Measurements from ENCODE around the gene FOLH1. TPM values are rescaled to one million over a fixed set of nuclear protein-coding genes. Genes with fewer than 3 reads are reported as not detected.
"Not testable (repeated sequence)": the region's sequence is repeated elsewhere in the genome, so short reads cannot be mapped to it uniquely, and the experiment has no call there.

The FOLH1 gene
- total RNA-seq, 1 experiment from 2014 or later = not detected

DNA sequence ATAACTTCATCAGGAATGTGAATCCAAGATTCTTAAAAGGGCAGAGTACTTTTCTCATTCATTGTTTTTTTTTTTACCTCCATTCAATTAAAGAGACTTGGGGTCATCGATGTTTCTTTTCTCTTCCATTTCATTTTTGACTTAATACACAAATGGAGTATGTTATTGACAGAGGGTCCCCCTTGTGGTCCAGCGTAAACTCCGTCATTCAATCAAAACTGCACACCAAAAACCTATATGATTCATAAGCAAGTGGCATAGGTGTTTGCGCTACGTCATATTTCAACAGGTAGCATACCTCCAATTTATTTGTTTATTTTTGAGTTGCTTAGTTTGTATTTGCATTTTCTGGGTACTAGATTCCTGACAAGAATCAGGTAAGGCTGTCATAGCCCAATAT lies 12.7 kb upstream of the FOLH1 start:
- Histone ChIP-seq H3K27me3 (ENCODE audit: insufficient read depth, low read depth) (no peaks in the 10 kb centered on the region), H3K9me3 (ENCODE audit: insufficient read depth, low read depth) (no peaks in the 10 kb centered on the region), H4K20me1 (ENCODE audit: insufficient read depth) (no peaks in the 10 kb centered on the region), H2AFZ (no peak overlapping the region), H3K36me3 (ENCODE audit: low read depth) (no peaks in the 10 kb centered on the region), H3K4me2 (no peak overlapping the region), H3K4me3 (no peak overlapping the region), H3K79me2 (ENCODE audit: low read depth) (no peaks in the 10 kb centered on the region), H3F3A (ENCODE audit: insufficient read depth, low read depth) (no peaks in the 10 kb centered on the region), H3K9me2 (ENCODE audit: insufficient read depth) (no peaks in the 10 kb centered on the region), H3K27ac (no peak overlapping the region), H3K4me1 (replicated peaks; ENCODE audit: insufficient read depth) (no peaks in the 10 kb centered on the region)
- no peak for TF ChIP-seq CTCF (conservative IDR thresholded peaks at IDR 0.05)
- no peak for TF ChIP-seq EZH2 (IDR thresholded peaks at IDR 0.05; ENCODE audit: low read depth)
- no peak for DNase-seq
- intact Hi-C loops (cut with micrococcal nuclease; ENCODE audit: unreplicated experiment) = no loop called here
- BruUV-seq (replicated peaks) = no TSS peak
- ChIA-PET POLR2A (ENCODE audit: unreplicated experiment) (no interaction called here), CTCF (interaction anchor here (0.6 kb wide), 1 partner anchor 1013 kb away, joined by 3 read pairs; no protein-coding TSS in a partner anchor)

- no peak overlapping the region for H3K4me3 ChIP-seq
- no peaks in the 10 kb centered on the region for H3K9me3 ChIP-seq (ENCODE audit: insufficient read depth, low read depth)
- BruUV-seq (replicated peaks) = no TSS peak
- no peaks in the 10 kb centered on the region for H4K20me1 ChIP-seq (ENCODE audit: insufficient read depth)
- H3K4me1 ChIP-seq (replicated peaks; ENCODE audit: insufficient read depth) = no peaks in the 10 kb centered on the region
- no peak overlapping the region for H3K4me2 ChIP-seq
- H3K27me3 ChIP-seq (ENCODE audit: insufficient read depth, low read depth) = peaks cover 4% of the 10 kb centered on the region
- H3K79me2 ChIP-seq (ENCODE audit: low read depth) = no peaks in the 10 kb centered on the region
- DNase-seq = no peak
- H3K36me3 ChIP-seq (ENCODE audit: low read depth) = no peaks in the 10 kb centered on the region
- intact Hi-C loops (cut with micrococcal nuclease; ENCODE audit: unreplicated experiment) = no loop called here
- H2AFZ ChIP-seq = no peak overlapping the region
- no peak overlapping the region for H3K27ac ChIP-seq
- ChIA-PET CTCF (no interaction called here), POLR2A (ENCODE audit: unreplicated experiment) (no interaction called here)
- no peaks in the 10 kb centered on the region for H3F3A ChIP-seq (ENCODE audit: insufficient read depth, low read depth)
- TF ChIP-seq CTCF (conservative IDR thresholded peaks at IDR 0.05) = no peak
- no peaks in the 10 kb centered on the region for H3K9me2 ChIP-seq (ENCODE audit: insufficient read depth)
Observed at GRCh38 chr11:49213026-49213560, 4.7 kb upstream of the FOLH1 start.

- H3K36me3 ChIP-seq (ENCODE audit: low read depth); H2AFZ ChIP-seq; H3K9me2 ChIP-seq (ENCODE audit: insufficient read depth); H3K27ac ChIP-seq; CTCF ChIA-PET; H3K79me2 ChIP-seq (ENCODE audit: low read depth); POLR2A ChIA-PET (ENCODE audit: unreplicated experiment); H3K4me2 ChIP-seq; DNase-seq; intact Hi-C loops (cut with micrococcal nuclease; ENCODE audit: unreplicated experiment); H4K20me1 ChIP-seq (ENCODE audit: insufficient read depth); H3F3A ChIP-seq (ENCODE audit: insufficient read depth, low read depth); BruUV-seq (replicated peaks); H3K4me1 ChIP-seq (replicated peaks; ENCODE audit: insufficient read depth); H3K9me3 ChIP-seq (ENCODE audit: insufficient read depth, low read depth); H3K4me3 ChIP-seq: not testable (repeated sequence)
- H3K27me3 ChIP-seq (ENCODE audit: insufficient read depth, low read depth) = peaks cover 15% of the 10 kb centered on the region
Observed at GRCh38 chr11:49206999-49207398, 1.4 kb downstream of the FOLH1 start.

GRCh38 chr11:49202287-49202976 lies 6.0 kb downstream of the FOLH1 start:
- Histone ChIP-seq H3F3A (ENCODE audit: insufficient read depth, low read depth) (no peaks in the 10 kb centered on the region), H3K9me3 (ENCODE audit: insufficient read depth, low read depth) (no peaks in the 10 kb centered on the region), H3K4me3 (no peak overlapping the region), H3K27me3 (ENCODE audit: insufficient read depth, low read depth) (peaks cover 8% of the 10 kb centered on the region; the same call in 1 of the 2 replicates), H2AFZ (no peak overlapping the region), H3K79me2 (ENCODE audit: low read depth) (no peaks in the 10 kb centered on the region), H3K9me2 (ENCODE audit: insufficient read depth) (no peaks in the 10 kb centered on the region), H3K4me1 (replicated peaks; ENCODE audit: insufficient read depth) (no peaks in the 10 kb centered on the region), H4K20me1 (ENCODE audit: insufficient read depth) (no peaks in the 10 kb centered on the region), H3K27ac (no peak overlapping the region), H3K4me2 (no peak overlapping the region), H3K36me3 (ENCODE audit: low read depth) (no peaks in the 10 kb centered on the region)
- TF ChIP-seq EZH2 (IDR thresholded peaks at IDR 0.05; ENCODE audit: low read depth) (no peak), CTCF (conservative IDR thresholded peaks at IDR 0.05) (no peak)
- CTCF ChIA-PET = no interaction called here
- DNase-seq = no peak
- BruUV-seq (replicated peaks) = no TSS peak
- intact Hi-C loops (cut with micrococcal nuclease; ENCODE audit: unreplicated experiment) = no loop called here
- POLR2A ChIA-PET (ENCODE audit: unreplicated experiment) = no interaction called here

GRCh38 chr11:49196775-49197174 lies 11.6 kb downstream of the FOLH1 start:
- H3K4me2 ChIP-seq; H3K4me1 ChIP-seq (replicated peaks; ENCODE audit: insufficient read depth); H2AFZ ChIP-seq; intact Hi-C loops (cut with micrococcal nuclease; ENCODE audit: unreplicated experiment); H4K20me1 ChIP-seq (ENCODE audit: insufficient read depth); CTCF ChIA-PET; H3K4me3 ChIP-seq; H3F3A ChIP-seq (ENCODE audit: insufficient read depth, low read depth); H3K27me3 ChIP-seq (ENCODE audit: insufficient read depth, low read depth); H3K9me3 ChIP-seq (ENCODE audit: insufficient read depth, low read depth); H3K27ac ChIP-seq; POLR2A ChIA-PET (ENCODE audit: unreplicated experiment); H3K36me3 ChIP-seq (ENCODE audit: low read depth); H3K9me2 ChIP-seq (ENCODE audit: insufficient read depth); DNase-seq; BruUV-seq (replicated peaks); H3K79me2 ChIP-seq (ENCODE audit: low read depth): not testable (repeated sequence)
